ENCODE results near the gene EFCAB6. TPM values are rescaled to one million over a fixed set of nuclear protein-coding genes. Genes with fewer than 3 reads are reported as not detected.

EFCAB6 gene
- polyA plus RNA-seq, 3 donors: not detected

DNA sequence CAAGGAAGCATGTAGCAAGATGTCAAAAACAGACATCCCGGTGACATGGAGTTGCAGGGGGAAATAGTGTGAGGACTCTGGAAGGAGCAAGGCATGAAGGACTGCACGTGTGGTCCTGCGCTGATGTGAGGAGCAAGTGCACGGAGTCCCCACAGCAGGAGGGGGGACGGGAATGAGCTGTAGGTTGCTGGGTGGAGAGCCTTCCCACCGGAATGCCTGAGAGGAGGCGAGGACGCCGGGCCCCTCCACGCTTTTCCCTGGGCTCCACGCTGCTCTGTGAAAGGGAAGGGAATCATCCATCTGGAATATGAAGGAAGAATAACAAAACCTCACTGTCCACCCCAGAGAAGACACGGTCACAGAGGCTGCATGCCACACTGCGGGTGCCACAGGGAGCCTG lies 23.6 kb upstream of the EFCAB6 start:
- H3K4me2 ChIP-seq (replicated peaks; ENCODE audit: extremely low read depth, low read length, poor library complexity, severe bottlenecking): no peak overlapping the region
- no peaks in the 10 kb centered on the region for H3K27me3 ChIP-seq (ENCODE audit: control insufficient read depth in 2 of 2, insufficient read depth in 2 of 2, low read length in 2 of 2)
- H3K4me1 ChIP-seq (ENCODE audit: control insufficient read depth in 1 of 2, insufficient read depth in 2 of 2, low read length in 2 of 2): no peaks in the 10 kb centered on the region
- TF ChIP-seq, protein P1, sequence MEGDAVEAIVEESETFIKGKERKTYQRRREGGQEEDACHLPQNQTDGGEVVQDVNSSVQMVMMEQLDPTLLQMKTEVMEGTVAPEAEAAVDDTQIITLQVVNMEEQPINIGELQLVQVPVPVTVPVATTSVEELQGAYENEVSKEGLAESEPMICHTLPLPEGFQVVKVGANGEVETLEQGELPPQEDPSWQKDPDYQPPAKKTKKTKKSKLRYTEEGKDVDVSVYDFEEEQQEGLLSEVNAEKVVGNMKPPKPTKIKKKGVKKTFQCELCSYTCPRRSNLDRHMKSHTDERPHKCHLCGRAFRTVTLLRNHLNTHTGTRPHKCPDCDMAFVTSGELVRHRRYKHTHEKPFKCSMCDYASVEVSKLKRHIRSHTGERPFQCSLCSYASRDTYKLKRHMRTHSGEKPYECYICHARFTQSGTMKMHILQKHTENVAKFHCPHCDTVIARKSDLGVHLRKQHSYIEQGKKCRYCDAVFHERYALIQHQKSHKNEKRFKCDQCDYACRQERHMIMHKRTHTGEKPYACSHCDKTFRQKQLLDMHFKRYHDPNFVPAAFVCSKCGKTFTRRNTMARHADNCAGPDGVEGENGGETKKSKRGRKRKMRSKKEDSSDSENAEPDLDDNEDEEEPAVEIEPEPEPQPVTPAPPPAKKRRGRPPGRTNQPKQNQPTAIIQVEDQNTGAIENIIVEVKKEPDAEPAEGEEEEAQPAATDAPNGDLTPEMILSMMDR (IDR thresholded peaks at IDR 0.05): no peak
- peaks cover 4 to 21% (median 8%) of the 10 kb centered on the region in 3 donors for H3K27me3 Mint-ChIP-seq (ENCODE audit: low read depth in 3 of 3)
- no peaks in the 10 kb centered on the region for H3K79me2 ChIP-seq (ENCODE audit: insufficient read depth, low read length)
- DNase-seq: no peak
- 95% methylated on average over 7 of the region's 13 CpGs for whole genome bisulfite sequencing (ENCODE audit: insufficient coverage)
- no peaks in the 10 kb centered on the region for H3K4me1 Mint-ChIP-seq
- intact Hi-C loops (cut with micrococcal nuclease): no loop called here
- no peak overlapping the region for H3K4me3 ChIP-seq (replicated peaks in 1 of 3; ENCODE audit: low read depth in 2 of 3, low read length in 3 of 3)
- H3K36me3 ChIP-seq (replicated peaks in 1 of 2; ENCODE audit: control insufficient read depth in 1 of 2, insufficient read depth in 2 of 2, low read length in 2 of 2): no peaks in the 10 kb centered on the region
- H3K4me3 Mint-ChIP-seq: no peak overlapping the region
- H3K36me3 Mint-ChIP-seq: no peaks in the 10 kb centered on the region
- no peak overlapping the region for H3K9ac ChIP-seq (ENCODE audit: insufficient read depth, low read length, poor library complexity, severe bottlenecking)
- no peaks in the 10 kb centered on the region for H4K20me1 ChIP-seq (ENCODE audit: insufficient read depth, low read length)
- no peak overlapping the region for H3K27ac Mint-ChIP-seq
- H2AFZ ChIP-seq (ENCODE audit: insufficient read depth, low read depth, low read length, poor library complexity, severe bottlenecking): no peak overlapping the region
- no peaks in the 10 kb centered on the region for H3K9me3 ChIP-seq (replicated peaks in 1 of 2; ENCODE audit: control insufficient read depth in 1 of 2, insufficient read depth in 1 of 2, low read length in 2 of 2)
- no peak overlapping the region for H3K27ac ChIP-seq (ENCODE audit: low read depth in 1 of 2, low read length in 2 of 2)
- H3K9me3 Mint-ChIP-seq: peaks cover 0 to 2% (median 0%) of the 10 kb centered on the region in 7 donors

DNA sequence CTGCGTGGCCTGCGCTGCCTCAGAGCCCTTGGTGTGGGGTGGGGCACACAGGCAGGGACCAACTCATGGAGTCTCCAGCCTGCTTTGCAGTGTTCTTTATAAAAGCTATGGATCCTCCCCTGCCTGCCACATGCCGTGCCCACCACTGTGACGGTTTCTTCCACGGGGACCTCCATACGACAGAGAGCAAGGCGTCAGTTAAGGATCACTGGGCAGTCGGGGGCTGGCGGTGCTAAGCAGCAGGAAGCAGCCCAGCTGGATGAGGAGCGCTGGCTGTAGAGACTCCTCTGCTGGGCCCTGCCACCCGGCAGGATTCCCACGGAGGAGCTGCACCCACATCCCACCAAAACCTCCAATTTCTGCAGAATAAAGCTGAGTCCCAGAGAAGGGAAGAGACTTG lies 23.1 kb upstream of the EFCAB6 start:
- no peaks in the 10 kb centered on the region for H3K4me1 Mint-ChIP-seq
- intact Hi-C loops (cut with micrococcal nuclease): no loop called here
- H3K4me3 Mint-ChIP-seq: no peak overlapping the region
- peaks cover 4 to 21% (median 8%) of the 10 kb centered on the region in 3 donors for H3K27me3 Mint-ChIP-seq (ENCODE audit: low read depth in 3 of 3)
- H3K27me3 ChIP-seq (ENCODE audit: control insufficient read depth in 2 of 2, insufficient read depth in 2 of 2, low read length in 2 of 2): no peaks in the 10 kb centered on the region
- no peak overlapping the region for H3K4me2 ChIP-seq (replicated peaks; ENCODE audit: extremely low read depth, low read length, poor library complexity, severe bottlenecking)
- WGBS (ENCODE audit: insufficient coverage): 56% methylated on average over 11 of the region's 12 CpGs
- no peaks in the 10 kb centered on the region for H3K4me1 ChIP-seq (ENCODE audit: control insufficient read depth in 1 of 2, insufficient read depth in 2 of 2, low read length in 2 of 2)
- no peak overlapping the region for H3K27ac Mint-ChIP-seq
- TF ChIP-seq, protein P1 (IDR thresholded peaks at IDR 0.05): no peak
- H3K36me3 ChIP-seq (replicated peaks in 1 of 2; ENCODE audit: control insufficient read depth in 1 of 2, insufficient read depth in 2 of 2, low read length in 2 of 2): no peaks in the 10 kb centered on the region
- no peak overlapping the region for H3K4me3 ChIP-seq (replicated peaks in 1 of 3; ENCODE audit: low read depth in 2 of 3, low read length in 3 of 3)
- H2AFZ ChIP-seq (ENCODE audit: insufficient read depth, low read depth, low read length, poor library complexity, severe bottlenecking): no peak overlapping the region
- no peaks in the 10 kb centered on the region for H3K9me3 ChIP-seq (replicated peaks in 1 of 2; ENCODE audit: control insufficient read depth in 1 of 2, insufficient read depth in 1 of 2, low read length in 2 of 2)
- no peaks in the 10 kb centered on the region for H4K20me1 ChIP-seq (ENCODE audit: insufficient read depth, low read length)
- peaks cover 0 to 2% (median 0%) of the 10 kb centered on the region in 7 donors for H3K9me3 Mint-ChIP-seq
- H3K36me3 Mint-ChIP-seq: no peaks in the 10 kb centered on the region
- H3K27ac ChIP-seq (ENCODE audit: low read depth in 1 of 2, low read length in 2 of 2): no peak overlapping the region
- H3K79me2 ChIP-seq (ENCODE audit: insufficient read depth, low read length): no peaks in the 10 kb centered on the region
- H3K9ac ChIP-seq (ENCODE audit: insufficient read depth, low read length, poor library complexity, severe bottlenecking): no peak overlapping the region
- DNase-seq: no peak

All from CD14-positive monocyte (primary cell).